ENCODE data around the gene KLHL3. TPM values are rescaled to one million over a fixed set of nuclear protein-coding genes. Genes with fewer than 3 reads are reported as not detected.

KLHL3 gene
- total RNA-seq, 4 donors from 2014 or later, result 0.75 to 4.4 (median 2.6) TPM

DNA sequence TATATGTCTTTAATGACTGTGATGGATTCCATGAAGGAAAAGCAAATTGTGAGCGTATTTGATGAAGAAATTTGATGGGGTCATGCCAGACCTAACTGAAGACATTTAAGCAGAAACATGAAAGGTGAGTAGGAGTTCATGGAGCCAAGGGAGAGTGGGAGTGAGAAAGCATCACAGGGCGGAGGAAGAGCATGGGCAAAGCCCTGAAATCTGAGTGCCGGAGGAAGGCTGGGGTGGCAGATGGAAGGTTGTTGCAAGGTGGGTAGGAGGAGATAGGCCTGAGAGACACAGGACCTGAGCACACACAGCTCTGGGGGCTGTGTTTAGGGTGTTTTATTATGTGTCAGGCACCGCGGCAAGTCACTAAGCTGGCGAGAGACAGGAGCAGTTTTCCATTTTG lies 136.4 kb downstream of the KLHL3 start:
- intact Hi-C loops (cut with DNase I; ENCODE audit: low total_unique reads) (no loop called here), in situ Hi-C loops (cut with MboI; ENCODE audit: low pct_ligation_motif_present in 1 of 4, low pct_unique_long_range_greater_than_20kb in 1 of 4, low sequenced_read_pairs in 3 of 4) (no loop called here)
- H3K4me1 ChIP-seq, result no peaks in the 10 kb centered on the region
- H3K9me3 ChIP-seq, result no peaks in the 10 kb centered on the region
- WGBS, 2 donors (ENCODE audit: low coverage in 1 of 2), result 82 to 87% methylated on average over 3 to 6 of the region's 6 CpGs
- no peaks in the 10 kb centered on the region for H3K36me3 ChIP-seq
- DNase-seq, result no peak
- H3K27me3 ChIP-seq, result peaks cover 4% of the 10 kb centered on the region
- no peak overlapping the region for H3K27ac ChIP-seq
- TF ChIP-seq POLR2A (IDR thresholded peaks at IDR 0.05), result no peak
- TF ChIP-seq, protein P1, sequence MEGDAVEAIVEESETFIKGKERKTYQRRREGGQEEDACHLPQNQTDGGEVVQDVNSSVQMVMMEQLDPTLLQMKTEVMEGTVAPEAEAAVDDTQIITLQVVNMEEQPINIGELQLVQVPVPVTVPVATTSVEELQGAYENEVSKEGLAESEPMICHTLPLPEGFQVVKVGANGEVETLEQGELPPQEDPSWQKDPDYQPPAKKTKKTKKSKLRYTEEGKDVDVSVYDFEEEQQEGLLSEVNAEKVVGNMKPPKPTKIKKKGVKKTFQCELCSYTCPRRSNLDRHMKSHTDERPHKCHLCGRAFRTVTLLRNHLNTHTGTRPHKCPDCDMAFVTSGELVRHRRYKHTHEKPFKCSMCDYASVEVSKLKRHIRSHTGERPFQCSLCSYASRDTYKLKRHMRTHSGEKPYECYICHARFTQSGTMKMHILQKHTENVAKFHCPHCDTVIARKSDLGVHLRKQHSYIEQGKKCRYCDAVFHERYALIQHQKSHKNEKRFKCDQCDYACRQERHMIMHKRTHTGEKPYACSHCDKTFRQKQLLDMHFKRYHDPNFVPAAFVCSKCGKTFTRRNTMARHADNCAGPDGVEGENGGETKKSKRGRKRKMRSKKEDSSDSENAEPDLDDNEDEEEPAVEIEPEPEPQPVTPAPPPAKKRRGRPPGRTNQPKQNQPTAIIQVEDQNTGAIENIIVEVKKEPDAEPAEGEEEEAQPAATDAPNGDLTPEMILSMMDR (IDR thresholded peaks at IDR 0.05), result no peak
- TF ChIP-seq EP300 (IDR thresholded peaks at IDR 0.05; ENCODE audit: low read depth), result no peak
- TF ChIP-seq POLR2AphosphoS5 (IDR thresholded peaks at IDR 0.05), result no peak
- no peak overlapping the region for H3K4me3 ChIP-seq

DNA sequence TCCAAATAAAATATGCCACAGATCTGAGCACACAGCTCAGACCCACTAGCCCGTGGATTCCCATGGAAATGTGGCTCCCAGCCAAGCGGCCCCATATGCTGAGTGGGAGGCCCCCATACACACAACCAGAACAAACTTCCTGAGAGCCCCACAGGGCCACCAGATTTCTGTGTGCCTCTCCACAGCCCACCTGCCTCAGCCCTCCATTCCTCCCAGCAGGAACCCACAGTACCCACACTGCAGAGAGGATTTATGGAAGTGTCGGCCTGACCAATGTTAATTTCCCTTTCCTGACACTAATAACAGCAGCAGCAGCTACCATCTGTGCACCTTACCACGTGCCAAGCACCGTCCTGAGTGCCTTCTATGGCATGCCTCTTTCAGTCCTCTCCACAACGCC lies 137.5 kb downstream of the KLHL3 start:
- Histone ChIP-seq H3K27me3 (peaks cover 4% of the 10 kb centered on the region), H3K36me3 (no peaks in the 10 kb centered on the region), H3K4me1 (no peaks in the 10 kb centered on the region), H3K4me3 (no peak overlapping the region), H3K27ac (no peak overlapping the region), H3K9me3 (no peaks in the 10 kb centered on the region)
- in situ Hi-C loops (cut with MboI; ENCODE audit: low pct_ligation_motif_present in 1 of 4, low pct_unique_long_range_greater_than_20kb in 1 of 4, low sequenced_read_pairs in 3 of 4), result no loop called here
- WGBS, 2 donors (ENCODE audit: low coverage in 1 of 2), result 41% methylated on average over 6 of the region's 6 CpGs; no CpG with 5 or more reads in 1 of the 2 donors
- no peak for DNase-seq
- TF ChIP-seq POLR2AphosphoS5 (IDR thresholded peaks at IDR 0.05) (no peak), POLR2A (IDR thresholded peaks at IDR 0.05) (no peak), EP300 (IDR thresholded peaks at IDR 0.05; ENCODE audit: low read depth) (no peak)
- TF ChIP-seq, protein P1 (IDR thresholded peaks at IDR 0.05), result no peak
- intact Hi-C loops (cut with DNase I; ENCODE audit: low total_unique reads), result no loop called here

DNA sequence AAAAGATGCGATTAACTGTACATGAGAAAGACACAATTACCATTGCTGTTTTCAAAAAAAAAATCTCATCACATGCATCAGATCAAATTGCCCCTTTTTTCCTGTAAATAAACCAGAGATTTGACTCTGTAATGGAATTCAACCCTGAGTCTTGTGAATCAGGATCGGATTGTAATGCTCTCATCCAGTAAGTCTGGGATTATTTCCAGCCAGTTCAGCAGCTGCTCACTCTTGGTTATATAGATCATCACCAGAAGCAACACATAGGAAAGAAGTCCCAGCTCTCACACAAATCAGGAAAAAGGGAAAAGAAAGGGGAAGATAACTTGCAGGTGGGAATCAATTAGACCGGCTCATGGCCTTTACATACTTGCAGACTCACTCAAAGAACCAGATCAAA lies 138.9 kb downstream of the KLHL3 start:
- Histone ChIP-seq H3K9me3 (no peaks in the 10 kb centered on the region), H3K4me3 (no peak overlapping the region), H3K27me3 (peaks cover 4% of the 10 kb centered on the region), H3K27ac (no peak overlapping the region), H3K36me3 (no peaks in the 10 kb centered on the region), H3K4me1 (no peaks in the 10 kb centered on the region)
- WGBS, 2 donors (ENCODE audit: low coverage in 1 of 2), result 83 to 88% methylated on average over 3 of the region's 3 CpGs
- DNase-seq, result no peak
- TF ChIP-seq, protein P1 (IDR thresholded peaks at IDR 0.05), result no peak
- in situ Hi-C loops (cut with MboI; ENCODE audit: low pct_ligation_motif_present in 1 of 4, low pct_unique_long_range_greater_than_20kb in 1 of 4, low sequenced_read_pairs in 3 of 4), result no loop called here
- intact Hi-C loops (cut with DNase I; ENCODE audit: low total_unique reads), result no loop called here

DNA sequence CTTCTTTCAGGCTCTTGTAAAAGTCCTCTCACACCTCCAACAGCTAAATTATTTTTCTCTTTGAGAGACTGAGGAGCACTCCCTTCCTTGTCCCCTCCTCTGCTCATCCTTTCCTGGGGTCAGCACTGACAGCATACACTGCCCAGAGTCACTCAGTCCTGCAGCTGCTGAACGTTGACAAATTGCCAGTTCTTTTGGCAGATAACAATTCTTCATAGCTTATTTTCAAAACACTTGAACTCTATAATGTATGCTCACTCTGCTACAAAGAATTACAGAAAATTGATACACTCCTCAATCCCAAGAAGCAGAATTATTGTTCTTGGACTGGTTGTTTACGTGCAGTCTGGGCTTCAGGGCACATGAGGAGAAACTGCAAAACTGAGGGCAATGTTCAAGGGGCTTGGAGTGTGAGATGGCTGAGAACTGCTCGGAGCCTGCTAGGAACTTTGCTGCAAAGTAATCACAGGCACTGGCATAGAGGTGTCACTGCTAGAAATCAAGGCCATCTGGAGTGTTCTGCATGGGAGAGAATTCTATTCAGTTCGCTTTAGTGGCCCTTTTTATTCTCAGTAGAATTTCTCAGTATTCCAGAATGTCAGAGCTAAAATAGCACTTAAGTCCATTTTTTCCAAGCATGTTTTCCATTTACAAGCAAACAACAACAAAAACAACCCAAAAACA lies 140.4 kb downstream of the KLHL3 start:
- TF ChIP-seq POLR2AphosphoS5 (IDR thresholded peaks at IDR 0.05) (no peak), EP300 (IDR thresholded peaks at IDR 0.05; ENCODE audit: low read depth) (no peak), POLR2A (IDR thresholded peaks at IDR 0.05) (no peak)
- TF ChIP-seq, protein P1 (IDR thresholded peaks at IDR 0.05), result no peak
- no peaks in the 10 kb centered on the region for H3K4me1 ChIP-seq
- H3K27ac ChIP-seq, result no peak overlapping the region
- H3K4me3 ChIP-seq, result no peak overlapping the region
- DNase-seq, result no peak
- in situ Hi-C loops (cut with MboI; ENCODE audit: low pct_ligation_motif_present in 1 of 4, low pct_unique_long_range_greater_than_20kb in 1 of 4, low sequenced_read_pairs in 3 of 4), result no loop called here
- no peaks in the 10 kb centered on the region for H3K9me3 ChIP-seq
- intact Hi-C loops (cut with DNase I; ENCODE audit: low total_unique reads), result no loop called here
- 0 to 60% methylated on average over 2 to 4 of the region's 4 CpGs for WGBS, 2 donors (ENCODE audit: low coverage in 1 of 2)
- peaks cover 4% of the 10 kb centered on the region for H3K27me3 ChIP-seq
- no peaks in the 10 kb centered on the region for H3K36me3 ChIP-seq

Data from transverse colon (tissue), 4 donors.